ENCODE measurements around the gene CLP1. TPM values are rescaled to one million over a fixed set of nuclear protein-coding genes. Genes with fewer than 3 reads are reported as not detected.

The CLP1 gene
- total and polyA plus RNA-seq, 3 experiments from 2014 or later: 8.2 to 23.4 (median 22.4) TPM

DNA sequence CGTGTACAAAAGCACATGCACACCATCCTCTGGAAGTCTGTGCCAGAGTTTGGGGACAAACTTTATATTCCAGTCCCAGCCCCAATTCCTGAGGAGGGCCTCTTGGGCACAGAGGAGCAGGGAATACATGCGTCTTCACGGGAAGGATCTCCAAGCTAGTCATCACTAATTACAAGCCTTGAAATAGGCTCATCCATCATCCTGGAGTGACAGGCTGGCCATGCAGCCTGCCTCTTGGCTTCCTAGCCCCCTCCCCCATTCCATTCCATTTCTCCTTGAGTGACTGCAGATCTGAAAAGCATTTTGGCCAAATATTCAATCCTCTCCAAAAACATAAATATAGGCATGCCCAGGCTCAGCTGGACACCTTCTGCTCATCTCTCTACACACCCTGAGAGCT lies 35.3 kb upstream of the CLP1 start:
- ChIA-PET POLR2A (no interaction called here), CTCF (interaction anchor here (1.0 kb wide), 1 partner anchor 164 kb away, joined by 3 read pairs; no protein-coding TSS in a partner anchor)
- Mint-ChIP-seq H3K4me3 (no peak overlapping the region), H3K27ac (no peak overlapping the region), H3K9me3 (peaks cover 5 to 25% (median 21%) of the 10 kb centered on the region in 5 donors), H3K36me3 (peaks cover 0 to 7% (median 0%) of the 10 kb centered on the region in 3 donors), H3K27me3 (peaks cover 14 to 17% of the 10 kb centered on the region in 2 donors), H3K4me1 (no peaks in the 10 kb centered on the region)
- no peak for DNase-seq
- no peaks in the 10 kb centered on the region for H3K4me1 ChIP-seq (ENCODE audit: insufficient read depth, low read length)
- no peaks in the 10 kb centered on the region for H3K36me3 ChIP-seq (ENCODE audit: insufficient read depth, low read length)
- no peak overlapping the region for H3K4me3 ChIP-seq (ENCODE audit: low read length)
- H3K9me3 ChIP-seq (ENCODE audit: low read length): peaks cover 4% of the 10 kb centered on the region
- no peak overlapping the region for H3K27ac ChIP-seq (ENCODE audit: low read depth, low read length)
- no peaks in the 10 kb centered on the region for H3K27me3 ChIP-seq (ENCODE audit: insufficient read depth, low read length, poor library complexity, severe bottlenecking)

DNA sequence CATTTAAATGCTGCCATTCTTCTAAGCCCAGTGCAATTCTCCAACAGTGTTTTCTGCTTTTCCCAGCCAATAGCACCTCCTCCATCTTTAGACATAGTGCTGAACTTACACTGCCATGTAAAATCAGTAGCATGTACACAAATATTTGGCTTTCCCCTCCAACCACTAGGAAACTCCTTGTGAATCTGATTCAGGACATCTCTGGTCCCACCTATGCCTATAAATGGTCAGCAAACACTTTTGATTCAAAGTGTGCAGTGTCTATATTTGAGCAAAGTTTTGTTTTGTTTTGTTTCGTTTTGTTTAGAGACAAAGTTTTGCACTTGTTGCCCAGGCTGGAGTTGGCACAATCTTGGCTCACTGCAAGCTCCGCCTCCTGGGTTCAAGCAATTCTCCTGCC lies 32.7 kb upstream of the CLP1 start:
- Mint-ChIP-seq H3K4me1 (no peaks in the 10 kb centered on the region), H3K9me3 (peaks cover 3 to 15% (median 9%) of the 10 kb centered on the region in 5 donors), H3K4me3 (no peak overlapping the region), H3K27ac (no peak overlapping the region), H3K27me3 (peaks cover 8 to 25% of the 10 kb centered on the region in 2 donors), H3K36me3 (peaks cover 0 to 7% (median 0%) of the 10 kb centered on the region in 3 donors)
- Histone ChIP-seq H3K4me1 (ENCODE audit: insufficient read depth, low read length) (no peaks in the 10 kb centered on the region), H3K4me3 (ENCODE audit: low read length) (no peak overlapping the region), H3K9me3 (ENCODE audit: low read length) (no peaks in the 10 kb centered on the region), H3K27me3 (ENCODE audit: insufficient read depth, low read length, poor library complexity, severe bottlenecking) (no peaks in the 10 kb centered on the region), H3K27ac (ENCODE audit: low read depth, low read length) (no peak overlapping the region), H3K36me3 (ENCODE audit: insufficient read depth, low read length) (no peaks in the 10 kb centered on the region)
- no peak for DNase-seq
- ChIA-PET CTCF (no interaction called here), POLR2A (no interaction called here)

- Histone ChIP-seq H3K9me3 (ENCODE audit: low read length) (no peaks in the 10 kb centered on the region), H3K27ac (ENCODE audit: low read depth, low read length) (no peak overlapping the region), H3K4me1 (ENCODE audit: insufficient read depth, low read length) (no peaks in the 10 kb centered on the region), H3K36me3 (ENCODE audit: insufficient read depth, low read length) (no peaks in the 10 kb centered on the region), H3K27me3 (ENCODE audit: insufficient read depth, low read length, poor library complexity, severe bottlenecking) (no peaks in the 10 kb centered on the region), H3K4me3 (ENCODE audit: low read length) (no peak overlapping the region)
- Mint-ChIP-seq H3K9me3 (peaks cover 0 to 3% (median 0%) of the 10 kb centered on the region in 5 donors), H3K36me3 (no peaks in the 10 kb centered on the region), H3K4me3 (no peak overlapping the region), H3K27me3 (peaks cover 8 to 28% of the 10 kb centered on the region in 2 donors), H3K4me1 (no peaks in the 10 kb centered on the region), H3K27ac (no peak overlapping the region)
- ChIA-PET POLR2A (no interaction called here), CTCF (interaction anchor here (1.1 to 1.3 kb wide), 3 partner anchors 18 to 59 kb away, joined by 3 to 4 read pairs (median 4); partner anchors contain the start of gene UBE2L6)
- DNase-seq: no peak
Observed at GRCh38 chr11:57626895-57627294, 30.7 kb upstream of the CLP1 start.

- POLR2A ChIA-PET: no interaction called here
Observed at GRCh38 chr11:57630171-57630570, 27.4 kb upstream of the CLP1 start.

GRCh38 chr11:57632116-57632515 lies 25.4 kb upstream of the CLP1 start:
- no peak overlapping the region for H3K27ac ChIP-seq (ENCODE audit: low read depth, low read length)
- DNase-seq: no peak
- H3K4me1 ChIP-seq (ENCODE audit: insufficient read depth, low read length): no peaks in the 10 kb centered on the region
- POLR2A ChIA-PET: no interaction called here
- H3K9me3 Mint-ChIP-seq: no peaks in the 10 kb centered on the region
- H3K27ac Mint-ChIP-seq: no peak overlapping the region
- no peaks in the 10 kb centered on the region for H3K9me3 ChIP-seq (ENCODE audit: low read length)
- H3K36me3 Mint-ChIP-seq: no peaks in the 10 kb centered on the region
- no peak overlapping the region for H3K4me3 ChIP-seq (ENCODE audit: low read length)
- H3K4me3 Mint-ChIP-seq: no peak overlapping the region
- peaks cover 23 to 57% of the 10 kb centered on the region in 2 donors for H3K27me3 Mint-ChIP-seq
- H3K4me1 Mint-ChIP-seq: no peaks in the 10 kb centered on the region
- peaks cover 7% of the 10 kb centered on the region for H3K27me3 ChIP-seq (ENCODE audit: insufficient read depth, low read length, poor library complexity, severe bottlenecking)
- CTCF ChIA-PET: interaction anchor here (1.2 to 1.8 kb wide), 2 partner anchors 8 to 12 kb away, joined by 3 to 5 read pairs; no protein-coding TSS in a partner anchor
- no peaks in the 10 kb centered on the region for H3K36me3 ChIP-seq (ENCODE audit: insufficient read depth, low read length)

More at GRCh38 chr11:57630171-57630570, 27.4 kb upstream of the CLP1 start:
- Histone ChIP-seq H3K36me3 (ENCODE audit: insufficient read depth, low read length) (no peaks in the 10 kb centered on the region), H3K27me3 (ENCODE audit: insufficient read depth, low read length, poor library complexity, severe bottlenecking) (peaks cover 7% of the 10 kb centered on the region), H3K27ac (ENCODE audit: low read depth, low read length) (no peak overlapping the region), H3K4me1 (ENCODE audit: insufficient read depth, low read length) (no peaks in the 10 kb centered on the region), H3K4me3 (ENCODE audit: low read length) (no peak overlapping the region), H3K9me3 (ENCODE audit: low read length) (no peaks in the 10 kb centered on the region)
- Mint-ChIP-seq H3K36me3 (no peaks in the 10 kb centered on the region), H3K27ac (no peak overlapping the region), H3K4me1 (no peaks in the 10 kb centered on the region), H3K4me3 (no peak overlapping the region), H3K9me3 (no peaks in the 10 kb centered on the region), H3K27me3 (peaks cover 12 to 47% of the 10 kb centered on the region in 2 donors)
- no peak for DNase-seq
- CTCF ChIA-PET: interaction anchor here (1.2 kb wide), 1 partner anchor 11 kb away, joined by 4 read pairs; no protein-coding TSS in a partner anchor

- no peak overlapping the region for H3K4me3 ChIP-seq (ENCODE audit: low read length)
- Mint-ChIP-seq H3K9me3 (no peaks in the 10 kb centered on the region), H3K27me3 (peaks cover 30 to 64% of the 10 kb centered on the region in 2 donors), H3K4me3 (no peak overlapping the region), H3K4me1 (peaks cover 3 to 14% (median 5%) of the 10 kb centered on the region in 3 donors), H3K36me3 (no peaks in the 10 kb centered on the region), H3K27ac (no peak overlapping the region)
- DNase-seq: no peak
- H3K27me3 ChIP-seq (ENCODE audit: insufficient read depth, low read length, poor library complexity, severe bottlenecking): peaks cover 11% of the 10 kb centered on the region
- H3K4me1 ChIP-seq (ENCODE audit: insufficient read depth, low read length): no peaks in the 10 kb centered on the region
- no peaks in the 10 kb centered on the region for H3K36me3 ChIP-seq (ENCODE audit: insufficient read depth, low read length)
- CTCF ChIA-PET: no interaction called here
- no peaks in the 10 kb centered on the region for H3K9me3 ChIP-seq (ENCODE audit: low read length)
- H3K27ac ChIP-seq (ENCODE audit: low read depth, low read length): no peak overlapping the region
- POLR2A ChIA-PET: no interaction called here
Observed at GRCh38 chr11:57633394-57634070, 24.0 kb upstream of the CLP1 start.

DNA sequence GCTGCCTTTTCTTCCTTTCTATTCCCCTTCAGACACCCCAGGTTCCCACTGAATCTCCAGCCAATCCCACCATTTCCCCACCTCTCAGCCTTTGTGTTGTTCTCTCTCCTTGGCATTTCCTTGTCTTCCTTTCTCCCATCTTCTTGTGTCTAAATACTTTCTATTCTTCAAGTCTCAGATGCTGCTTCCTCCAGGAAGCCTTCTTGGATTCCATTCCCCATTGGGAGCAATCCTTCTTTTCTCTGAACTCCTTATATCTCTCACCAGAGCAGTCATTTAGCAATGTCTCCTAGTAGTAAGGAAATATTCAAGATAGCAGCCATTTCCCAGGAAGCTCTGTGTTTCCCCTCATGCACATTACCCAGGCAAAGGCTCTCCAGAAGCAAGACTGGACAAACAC lies 23.3 kb upstream of the CLP1 start:
- no peak for DNase-seq
- no peak overlapping the region for H3K27ac ChIP-seq (ENCODE audit: low read depth, low read length)
- CTCF ChIA-PET: no interaction called here
- POLR2A ChIA-PET: no interaction called here
- peaks cover 11% of the 10 kb centered on the region for H3K27me3 ChIP-seq (ENCODE audit: insufficient read depth, low read length, poor library complexity, severe bottlenecking)
- Mint-ChIP-seq H3K27ac (no peak overlapping the region), H3K9me3 (no peaks in the 10 kb centered on the region), H3K27me3 (peaks cover 32 to 68% of the 10 kb centered on the region in 2 donors), H3K36me3 (peaks cover 0 to 2% (median 0%) of the 10 kb centered on the region in 3 donors), H3K4me3 (no peak overlapping the region), H3K4me1 (peaks cover 10 to 21% (median 10%) of the 10 kb centered on the region in 3 donors)
- H3K36me3 ChIP-seq (ENCODE audit: insufficient read depth, low read length): no peaks in the 10 kb centered on the region
- H3K9me3 ChIP-seq (ENCODE audit: low read length): no peaks in the 10 kb centered on the region
- no peak overlapping the region for H3K4me3 ChIP-seq (ENCODE audit: low read length)
- H3K4me1 ChIP-seq (ENCODE audit: insufficient read depth, low read length): peaks cover under 1% of the 10 kb centered on the region

- H3K36me3 ChIP-seq (ENCODE audit: insufficient read depth, low read length): no peaks in the 10 kb centered on the region
- Mint-ChIP-seq H3K36me3 (peaks cover 0 to 2% (median 0%) of the 10 kb centered on the region in 3 donors), H3K27ac (no peak overlapping the region), H3K4me1 (peaks cover 10 to 26% (median 10%) of the 10 kb centered on the region in 3 donors), H3K27me3 (peaks cover 32 to 61% of the 10 kb centered on the region in 2 donors), H3K9me3 (no peaks in the 10 kb centered on the region), H3K4me3 (no peak overlapping the region)
- H3K9me3 ChIP-seq (ENCODE audit: low read length): no peaks in the 10 kb centered on the region
- H3K4me3 ChIP-seq (ENCODE audit: low read length): no peak overlapping the region
- H3K27me3 ChIP-seq (ENCODE audit: insufficient read depth, low read length, poor library complexity, severe bottlenecking): peaks cover 11% of the 10 kb centered on the region
- POLR2A ChIA-PET: no interaction called here
- CTCF ChIA-PET: interaction anchor here (2.0 to 2.5 kb wide), 2 partner anchors 9 to 67 kb away, joined by 8 read pairs; partner anchors contain the start of gene UBE2L6
- H3K4me1 ChIP-seq (ENCODE audit: insufficient read depth, low read length): peaks cover 6% of the 10 kb centered on the region
- no peak overlapping the region for H3K27ac ChIP-seq (ENCODE audit: low read depth, low read length)
- DNase-seq: no peak
Observed at GRCh38 chr11:57635246-57635645, 22.3 kb upstream of the CLP1 start.

All from CD8-positive, alpha-beta memory T cell (primary cell).